Amniotic epithelial cell (primary cell): Measurements from ENCODE around the gene SLC35A5.
A peak's percentile ranks its signal among the peaks of the same experiment; 100 is the strongest.

Experiments used
- DNase-seq: peaks from one replicate; pipeline ENCODE4 v3.0.0-alpha.2; 2010; ENCODE audit warnings: low read depth

SLC35A5 gene

GRCh38 chr3:112627419-112627818, 65.6 kb downstream of the SLC35A5 start:
- DNase-seq, result no peak

GRCh38 chr3:112627919-112628466, 66.1 kb downstream of the SLC35A5 start:
- DNase-seq, result no peak

DNA sequence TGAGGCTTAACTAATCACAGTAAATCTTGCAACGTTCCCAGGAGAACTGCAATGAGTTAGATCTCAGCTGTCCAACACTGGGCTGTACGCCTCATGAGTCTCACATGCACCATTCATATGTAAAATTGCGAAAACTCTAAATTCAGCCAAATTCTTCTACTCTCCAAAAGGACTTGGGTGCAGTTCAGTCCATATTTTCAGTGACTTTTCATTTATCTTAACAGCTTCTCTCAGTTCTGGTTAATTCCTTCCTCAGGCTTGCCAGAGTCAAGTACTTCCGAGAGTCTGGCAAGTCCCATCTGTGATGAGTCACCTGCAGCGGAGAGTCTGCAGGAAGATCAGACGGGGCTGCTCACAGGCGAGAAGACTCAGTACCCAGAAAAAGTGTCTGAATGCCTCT, 67.6 kb downstream of the SLC35A5 start:
- peak; percentile 94 for DNase-seq

GRCh38 chr3:112631257-112631656, 69.4 kb downstream of the SLC35A5 start:
- peak; percentile 38 for DNase-seq

- DNase-seq, result no peak
Measured at GRCh38 chr3:112632596-112632995, 70.8 kb downstream of the SLC35A5 start.

DNA sequence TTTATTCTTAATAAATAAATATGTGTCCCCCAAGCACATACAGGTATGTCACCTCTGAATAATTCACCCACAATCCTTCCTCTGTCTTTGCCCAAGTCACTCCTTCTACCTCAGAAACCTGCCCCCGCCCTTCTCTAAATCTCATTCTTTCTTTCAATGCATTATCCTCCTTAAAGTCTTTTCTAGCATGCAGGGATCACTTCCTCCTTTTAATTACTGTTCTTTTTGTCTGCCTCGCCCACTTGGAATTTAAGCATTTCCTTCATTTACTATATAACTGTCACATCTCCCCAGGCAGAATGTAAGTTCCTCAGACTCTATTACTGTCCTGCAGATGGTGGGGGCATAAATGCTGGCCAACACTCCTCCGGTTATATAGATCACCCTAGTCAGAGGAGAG, 71.3 kb downstream of the SLC35A5 start:
- no peak for DNase-seq

GRCh38 chr3:112633757-112634156, 71.9 kb downstream of the SLC35A5 start:
- peak; percentile 55 for DNase-seq

- peak; percentile 65 for DNase-seq
Measured at GRCh38 chr3:112634786-112635541, 73.1 kb downstream of the SLC35A5 start.
